Measurements from ENCODE around the gene ACSL3. TPM values are rescaled to one million over a fixed set of nuclear protein-coding genes. Genes with fewer than 3 reads are reported as not detected.

ACSL3 gene
- total RNA-seq, 1 donor from 2014 or later, result 106 TPM

DNA sequence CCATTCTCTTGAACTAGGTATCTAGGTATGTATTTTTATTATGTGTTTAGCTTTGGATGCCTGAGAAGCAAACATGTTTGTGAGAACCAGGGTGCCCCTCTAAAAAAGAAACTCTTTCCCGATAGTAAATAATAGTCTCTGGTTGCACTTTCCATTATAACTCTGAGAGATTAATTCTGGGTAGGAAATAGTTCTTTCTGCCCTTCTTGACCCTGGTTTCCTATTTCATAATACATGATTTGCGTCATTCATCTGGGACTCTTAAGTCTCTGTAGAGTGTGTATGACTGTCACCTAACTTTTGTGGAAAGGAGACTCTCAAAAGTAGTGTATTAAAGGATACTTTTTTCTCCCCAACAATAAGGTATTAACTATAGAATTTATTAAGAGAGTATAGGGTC is 31.5 kb downstream of the ACSL3 start:
- Histone ChIP-seq H3K9me3 (ENCODE audit: low read depth) (no peaks in the 10 kb centered on the region), H3K9ac (no peak overlapping the region), H3K27me3 (no peaks in the 10 kb centered on the region), H3K4me2 (no peak overlapping the region), H4K20me1 (ENCODE audit: low read depth) (peaks cover 42% of the 10 kb centered on the region), H2AFZ (replicated peaks) (no peak overlapping the region), H3K27ac (no peak overlapping the region), H3K4me1 (no peaks in the 10 kb centered on the region), H3K79me2 (ENCODE audit: low read depth) (peaks cover 80% of the 10 kb centered on the region), H3K36me3 (no peaks in the 10 kb centered on the region), H3F3A (ENCODE audit: low read depth) (no peaks in the 10 kb centered on the region), H3K4me3 (no peak overlapping the region)
- no peak for DNase-seq (ENCODE audit: low spot score)
- H3K4me1 Mint-ChIP-seq, result no peaks in the 10 kb centered on the region
- H3K36me3 Mint-ChIP-seq, result peaks cover 31% of the 10 kb centered on the region
- H3K4me3 Mint-ChIP-seq, result no peak overlapping the region
- no peak for TF ChIP-seq EZH2phosphoT487 (IDR thresholded peaks at IDR 0.05)
- TF ChIP-seq, protein P1, sequence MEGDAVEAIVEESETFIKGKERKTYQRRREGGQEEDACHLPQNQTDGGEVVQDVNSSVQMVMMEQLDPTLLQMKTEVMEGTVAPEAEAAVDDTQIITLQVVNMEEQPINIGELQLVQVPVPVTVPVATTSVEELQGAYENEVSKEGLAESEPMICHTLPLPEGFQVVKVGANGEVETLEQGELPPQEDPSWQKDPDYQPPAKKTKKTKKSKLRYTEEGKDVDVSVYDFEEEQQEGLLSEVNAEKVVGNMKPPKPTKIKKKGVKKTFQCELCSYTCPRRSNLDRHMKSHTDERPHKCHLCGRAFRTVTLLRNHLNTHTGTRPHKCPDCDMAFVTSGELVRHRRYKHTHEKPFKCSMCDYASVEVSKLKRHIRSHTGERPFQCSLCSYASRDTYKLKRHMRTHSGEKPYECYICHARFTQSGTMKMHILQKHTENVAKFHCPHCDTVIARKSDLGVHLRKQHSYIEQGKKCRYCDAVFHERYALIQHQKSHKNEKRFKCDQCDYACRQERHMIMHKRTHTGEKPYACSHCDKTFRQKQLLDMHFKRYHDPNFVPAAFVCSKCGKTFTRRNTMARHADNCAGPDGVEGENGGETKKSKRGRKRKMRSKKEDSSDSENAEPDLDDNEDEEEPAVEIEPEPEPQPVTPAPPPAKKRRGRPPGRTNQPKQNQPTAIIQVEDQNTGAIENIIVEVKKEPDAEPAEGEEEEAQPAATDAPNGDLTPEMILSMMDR (IDR thresholded peaks at IDR 0.05), result no peak
- no peak for TF ChIP-seq EZH2 (IDR thresholded peaks at IDR 0.05)
- H3K27me3 Mint-ChIP-seq (ENCODE audit: insufficient read depth, low read depth), result no peaks in the 10 kb centered on the region
- no peak overlapping the region for H3K27ac Mint-ChIP-seq
- H3K9me3 Mint-ChIP-seq, result no peaks in the 10 kb centered on the region

DNA sequence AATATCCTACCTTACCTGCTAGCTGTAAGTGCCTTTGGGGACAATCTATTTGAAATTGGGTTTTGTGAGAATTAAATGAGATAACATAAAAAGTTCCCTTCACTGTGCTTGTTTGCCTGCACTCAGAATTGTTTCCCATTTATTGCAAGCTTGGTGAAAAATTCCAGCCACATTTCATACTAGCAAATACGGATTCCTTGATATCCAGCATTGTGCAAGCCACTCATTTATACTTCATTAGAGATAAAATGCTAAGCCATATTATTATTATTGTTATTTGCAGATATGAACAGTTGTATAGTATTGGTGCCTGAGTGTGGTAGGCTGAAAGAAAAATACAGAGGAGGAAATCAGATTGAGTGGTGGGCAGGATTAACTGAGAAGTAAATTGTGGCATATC is 31.9 kb downstream of the ACSL3 start:
- Histone ChIP-seq H4K20me1 (ENCODE audit: low read depth) (peaks cover 39% of the 10 kb centered on the region), H3K27ac (no peak overlapping the region), H3K9ac (no peak overlapping the region), H3K4me3 (no peak overlapping the region), H2AFZ (replicated peaks) (no peak overlapping the region), H3K36me3 (no peaks in the 10 kb centered on the region), H3K4me1 (no peaks in the 10 kb centered on the region), H3K79me2 (ENCODE audit: low read depth) (peaks cover 75% of the 10 kb centered on the region), H3K4me2 (no peak overlapping the region), H3K27me3 (no peaks in the 10 kb centered on the region), H3K9me3 (ENCODE audit: low read depth) (no peaks in the 10 kb centered on the region), H3F3A (ENCODE audit: low read depth) (no peaks in the 10 kb centered on the region)
- Mint-ChIP-seq H3K27ac (no peak overlapping the region), H3K4me3 (no peak overlapping the region), H3K9me3 (no peaks in the 10 kb centered on the region), H3K4me1 (no peaks in the 10 kb centered on the region), H3K36me3 (peaks cover 27% of the 10 kb centered on the region), H3K27me3 (ENCODE audit: insufficient read depth, low read depth) (no peaks in the 10 kb centered on the region)
- TF ChIP-seq EZH2 (IDR thresholded peaks at IDR 0.05), result no peak
- TF ChIP-seq, protein P1 (IDR thresholded peaks at IDR 0.05), result no peak
- TF ChIP-seq EZH2phosphoT487 (IDR thresholded peaks at IDR 0.05), result no peak
- DNase-seq (ENCODE audit: low spot score), result no peak

DNA sequence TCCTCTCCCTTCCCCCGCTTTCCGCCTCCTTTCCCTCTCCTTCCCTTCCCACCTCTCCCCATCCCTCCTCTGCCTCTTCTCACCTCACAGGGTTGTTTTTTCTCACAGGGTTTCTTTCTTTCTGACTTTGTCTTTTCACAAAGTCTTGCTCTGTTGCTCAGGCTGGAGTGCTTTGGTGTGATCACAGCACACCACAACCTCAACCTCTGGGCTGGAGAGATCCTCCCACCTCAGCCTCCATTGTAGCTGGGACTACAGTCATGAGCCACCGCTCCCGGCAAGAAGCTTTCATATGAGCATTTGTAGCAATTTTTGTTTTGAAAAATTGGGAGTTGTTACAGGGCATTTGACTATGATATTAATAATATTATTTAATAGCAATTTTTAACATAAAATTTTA is 32.9 kb downstream of the ACSL3 start:
- TF ChIP-seq EZH2phosphoT487 (IDR thresholded peaks at IDR 0.05), result no peak
- TF ChIP-seq EZH2 (IDR thresholded peaks at IDR 0.05), result no peak
- TF ChIP-seq, protein P1 (IDR thresholded peaks at IDR 0.05), result no peak
- no peaks in the 10 kb centered on the region for H3K9me3 Mint-ChIP-seq
- no peak overlapping the region for H2AFZ ChIP-seq (replicated peaks)
- no peaks in the 10 kb centered on the region for H3K36me3 ChIP-seq
- no peak overlapping the region for H3K4me3 ChIP-seq
- H3K27me3 ChIP-seq, result no peaks in the 10 kb centered on the region
- no peak overlapping the region for H3K4me2 ChIP-seq
- H3K36me3 Mint-ChIP-seq, result peaks cover 25% of the 10 kb centered on the region
- no peak for DNase-seq (ENCODE audit: low spot score)
- H4K20me1 ChIP-seq (ENCODE audit: low read depth), result peaks cover 31% of the 10 kb centered on the region
- no peaks in the 10 kb centered on the region for H3K27me3 Mint-ChIP-seq (ENCODE audit: insufficient read depth, low read depth)
- H3F3A ChIP-seq (ENCODE audit: low read depth), result no peaks in the 10 kb centered on the region
- H3K9ac ChIP-seq, result no peak overlapping the region
- no peaks in the 10 kb centered on the region for H3K4me1 Mint-ChIP-seq
- no peaks in the 10 kb centered on the region for H3K9me3 ChIP-seq (ENCODE audit: low read depth)
- no peaks in the 10 kb centered on the region for H3K4me1 ChIP-seq
- no peak overlapping the region for H3K27ac Mint-ChIP-seq
- no peak overlapping the region for H3K4me3 Mint-ChIP-seq
- no peak overlapping the region for H3K27ac ChIP-seq
- peaks cover 75% of the 10 kb centered on the region for H3K79me2 ChIP-seq (ENCODE audit: low read depth)
